Erythroblast (primary cell): ENCODE data around the gene MYCBP2.

ENCODE experiments used
- GATA1 ChIP-seq: IDR thresholded peaks from 2 replicates; pipeline ENCODE4 v1.6.1; 2011; ENCODE audit warnings: low read depth, mild to moderate bottlenecking, control low read depth, low read length, moderate library complexity
- POLR2A ChIP-seq: IDR thresholded peaks from 2 replicates; pipeline ENCODE4 v1.6.1; 2011; ENCODE audit warnings: mild to moderate bottlenecking, low read length

- TF ChIP-seq POLR2A = no peak
- no peak for TF ChIP-seq GATA1
Measured at GRCh38 chr13:77323858-77324257, 3.0 kb downstream of the MYCBP2 start.
